NCI-H2107 treated with DMSO at 0.1 percent for 48 hours (cell line): ENCODE results near the gene RABEPK.
"Not testable (repeated sequence)": the region's sequence is repeated elsewhere in the genome, so short reads cannot be mapped to it uniquely, and the experiment has no call there.

Source experiments
- DNase-seq: peaks from one replicate; lab custom pipeline; 2025; ENCODE audit not compliant: unreplicated experiment; lab: John Stamatoyannopoulos, UW

RABEPK gene

GRCh38 chr9:125241863-125242739, 41.8 kb downstream of the RABEPK start:
- no peak for DNase-seq

GRCh38 chr9:125243792-125244260, 43.5 kb downstream of the RABEPK start:
- DNase-seq, result no peak

GRCh38 chr9:125246261-125246667, 45.9 kb downstream of the RABEPK start:
- no peak for DNase-seq

- DNase-seq, result no peak
Observed at GRCh38 chr9:125254231-125254630, 53.9 kb downstream of the RABEPK start.

- DNase-seq, result no peak
Observed at GRCh38 chr9:125255781-125256391, 55.5 kb downstream of the RABEPK start.

- no peak for DNase-seq
Observed at GRCh38 chr9:125258160-125258785, 57.9 kb downstream of the RABEPK start.

- no peak for DNase-seq
Observed at GRCh38 chr9:125258832-125259534, 58.6 kb downstream of the RABEPK start.

- no peak for DNase-seq
Observed at GRCh38 chr9:125260561-125260960, 60.2 kb downstream of the RABEPK start.

GRCh38 chr9:125261501-125262293, 61.4 kb downstream of the RABEPK start, which contains the start of gene GAPVD1:
Gene GAPVD1, plus strand, starts transcription at chr9:125261826. Its CDS starts 37,096 bp downstream, at chr9:125298922.
- DNase-seq, result peak; percentile 53

GRCh38 chr9:125262294-125262991, 62.1 kb downstream of the RABEPK start:
- DNase-seq, result no peak

GRCh38 chr9:125264068-125264467, 63.7 kb downstream of the RABEPK start:
- DNase-seq, result not testable (repeated sequence)

- no peak for DNase-seq
Observed at GRCh38 chr9:125268394-125269013, 68.2 kb downstream of the RABEPK start.

GRCh38 chr9:125269014-125269397, 68.7 kb downstream of the RABEPK start:
- no peak for DNase-seq

GRCh38 chr9:125271081-125271480, 70.7 kb downstream of the RABEPK start:
- DNase-seq, result no peak

- DNase-seq, result no peak
Observed at GRCh38 chr9:125272697-125273096, 72.4 kb downstream of the RABEPK start.

GRCh38 chr9:125276771-125277170, 76.4 kb downstream of the RABEPK start:
- DNase-seq, result no peak

- DNase-seq, result no peak
Observed at GRCh38 chr9:125277411-125277810, 77.1 kb downstream of the RABEPK start.

GRCh38 chr9:125280945-125281344, 80.6 kb downstream of the RABEPK start:
- DNase-seq, result no peak
